ENCODE data around the gene ZNF581.

DNA sequence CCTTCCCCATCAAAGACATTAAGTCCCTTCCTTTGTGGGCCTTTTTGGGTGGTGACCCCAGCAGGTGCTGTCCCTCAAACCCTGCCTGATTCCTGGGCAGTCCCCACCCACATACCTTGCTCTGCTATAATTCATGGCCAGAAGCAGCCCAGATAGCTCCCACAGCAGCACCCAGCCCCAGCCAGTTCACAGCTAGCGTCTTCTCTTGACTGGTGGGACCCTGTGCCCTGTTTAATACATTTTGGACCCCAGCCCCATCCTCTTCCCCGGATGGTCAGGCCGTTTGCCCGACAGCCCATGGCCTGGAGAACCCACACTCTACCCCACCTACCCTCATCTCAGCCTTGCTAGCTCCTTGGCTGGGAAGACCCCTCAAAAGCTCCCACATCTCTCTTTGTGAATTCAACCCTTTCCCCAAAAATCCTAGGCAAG, 6.7 kb downstream of the ZNF581 start:
- no peak for TF ChIP-seq CTCF (conservative IDR thresholded peaks at IDR 0.05; ENCODE audit: low read depth, low read length)
- TF ChIP-seq EZH2 (IDR thresholded peaks at IDR 0.05; ENCODE audit: borderline replicate concordance, low read depth, low read length, poor library complexity, severe bottlenecking): no peak
